ENCODE measurements around the gene ZNF304. TPM values are rescaled to one million over a fixed set of nuclear protein-coding genes. Genes with fewer than 3 reads are reported as not detected.
A peak's percentile ranks its signal among the peaks of the same experiment; 100 is the strongest.

The ZNF304 gene
- 10 to 100 TPM; 10.3 to 10.5 TPM for total RNA-seq

DNA sequence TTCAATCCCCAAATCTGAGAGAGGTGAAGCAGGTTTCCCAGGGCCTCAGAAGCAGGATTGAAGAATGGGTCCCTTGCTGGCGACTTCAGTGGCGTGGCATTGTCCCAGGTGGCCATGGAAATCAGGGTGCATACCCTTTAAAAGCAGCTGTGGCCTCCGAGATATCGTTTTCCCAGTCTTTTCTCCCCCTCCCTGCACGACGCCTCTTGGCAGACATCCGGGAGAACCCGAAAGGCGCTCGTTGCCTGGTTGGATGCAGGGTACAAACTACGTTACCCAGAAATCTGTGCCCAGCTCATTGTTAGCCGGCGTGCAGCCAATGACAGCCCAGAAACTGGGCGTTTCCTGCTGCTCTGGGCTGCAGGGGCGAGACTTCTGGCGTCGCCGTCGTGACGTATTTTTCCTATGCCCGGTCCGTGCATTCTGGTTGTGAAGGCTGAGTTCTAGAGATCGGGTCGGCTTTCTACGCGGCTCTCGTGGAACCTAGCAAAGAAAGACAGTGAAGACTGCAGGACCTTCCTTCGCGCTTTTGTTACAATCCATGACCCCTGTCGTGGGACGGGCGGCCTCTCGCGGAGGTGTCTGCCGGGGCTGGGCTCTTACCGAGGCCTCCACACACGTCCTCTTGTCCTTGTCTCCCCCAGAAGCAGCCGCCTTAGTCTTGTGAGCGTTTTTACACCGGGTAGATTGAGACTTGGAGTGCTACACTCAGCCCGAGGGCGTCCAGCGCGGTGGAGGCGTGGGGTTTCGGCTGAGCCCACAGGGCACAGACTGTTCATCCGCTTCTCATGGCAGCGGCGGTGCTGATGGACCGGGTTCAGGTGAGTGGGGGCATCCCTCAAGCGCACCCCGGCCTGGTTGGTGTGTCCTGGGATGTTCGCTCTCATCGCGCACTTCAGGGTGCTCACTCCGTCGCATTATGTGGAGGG, at the start of gene ZNF304:
Gene ZNF304, plus strand, starts transcription at position 395 of the 929 bp plus-strand sequence. Its CDS starts 394 bp downstream, at position 789.
- Mint-ChIP-seq H3K4me1 (peaks cover 23% of the 10 kb centered on the region), H3K27ac (peak within 1 kb of the TSS; percentile 92), H3K27me3 (no peaks in the 10 kb centered on the region), H3K36me3 (peaks cover 56% of the 10 kb centered on the region), H3K4me3 (peak within 1 kb of the TSS; percentile 87), H3K9me3 (peaks cover 36% of the 10 kb centered on the region)
- DNase-seq, result peak; percentile 86

DNA sequence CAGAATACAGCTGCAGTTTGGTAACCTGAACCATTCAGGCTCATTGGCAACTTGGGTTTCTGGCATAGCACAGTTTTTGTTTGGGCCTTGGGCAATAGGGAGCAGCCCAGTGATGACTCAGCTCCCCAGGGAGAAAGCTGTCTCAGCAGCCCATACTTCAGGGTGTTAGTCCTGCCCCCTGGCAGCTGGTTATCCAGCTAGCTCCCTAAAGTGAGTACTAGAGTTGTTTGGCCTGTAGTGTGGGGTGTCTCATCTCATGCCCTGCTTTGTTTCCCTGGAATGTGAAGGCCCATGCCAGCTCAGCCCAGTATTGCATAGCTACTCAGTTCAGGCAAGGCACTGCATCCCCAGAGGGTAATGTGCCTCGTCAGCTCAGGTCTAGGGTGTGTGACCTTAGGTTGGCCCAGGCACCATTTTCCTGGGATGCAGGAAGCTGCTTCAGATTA, 49.0 kb upstream of the ZNF304 start:
- Mint-ChIP-seq H3K4me3 (no peak overlapping the region), H3K9me3 (peaks cover 27% of the 10 kb centered on the region), H3K36me3 (peaks cover 76% of the 10 kb centered on the region), H3K27ac (no peak overlapping the region), H3K4me1 (peaks cover 10% of the 10 kb centered on the region), H3K27me3 (no peaks in the 10 kb centered on the region)
- no peak for DNase-seq

DNA sequence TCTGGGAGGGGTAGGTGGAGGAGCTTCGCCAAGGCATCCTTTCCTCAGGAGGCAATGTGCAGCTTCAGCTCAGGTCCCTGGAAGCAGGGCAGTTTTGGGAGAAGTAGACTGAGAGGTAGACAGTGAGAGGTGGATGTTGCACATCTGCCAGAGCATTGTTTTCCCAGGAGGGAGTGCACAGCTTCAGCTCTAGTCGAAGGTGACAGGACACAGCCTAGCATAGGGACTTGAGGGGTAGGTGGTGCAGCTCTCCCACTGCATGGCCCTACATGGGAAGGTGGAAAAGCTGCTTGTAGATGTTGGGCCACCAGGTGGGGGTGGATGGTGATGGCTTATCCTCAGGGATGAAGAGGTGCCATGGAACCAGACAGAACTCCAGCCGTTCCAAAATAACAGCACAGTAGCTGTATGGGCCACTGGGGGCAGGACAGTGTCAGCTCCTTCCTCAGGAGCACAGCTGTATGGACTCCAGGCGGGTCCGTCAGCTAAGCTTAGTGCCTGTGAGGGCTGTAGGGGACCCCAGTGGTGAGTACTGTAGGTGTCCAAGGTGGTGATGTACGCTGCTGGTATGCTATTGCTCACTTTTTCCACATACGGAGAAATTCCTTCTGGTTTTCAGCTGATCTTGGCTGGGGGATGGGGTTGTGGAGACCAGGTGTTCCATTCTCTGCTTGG, 48.2 kb upstream of the ZNF304 start:
- DNase-seq, result no peak
- Mint-ChIP-seq H3K27me3 (no peaks in the 10 kb centered on the region), H3K4me3 (no peak overlapping the region), H3K27ac (no peak overlapping the region), H3K4me1 (peaks cover 8% of the 10 kb centered on the region), H3K36me3 (peaks cover 70% of the 10 kb centered on the region), H3K9me3 (peaks cover 21% of the 10 kb centered on the region)

DNA sequence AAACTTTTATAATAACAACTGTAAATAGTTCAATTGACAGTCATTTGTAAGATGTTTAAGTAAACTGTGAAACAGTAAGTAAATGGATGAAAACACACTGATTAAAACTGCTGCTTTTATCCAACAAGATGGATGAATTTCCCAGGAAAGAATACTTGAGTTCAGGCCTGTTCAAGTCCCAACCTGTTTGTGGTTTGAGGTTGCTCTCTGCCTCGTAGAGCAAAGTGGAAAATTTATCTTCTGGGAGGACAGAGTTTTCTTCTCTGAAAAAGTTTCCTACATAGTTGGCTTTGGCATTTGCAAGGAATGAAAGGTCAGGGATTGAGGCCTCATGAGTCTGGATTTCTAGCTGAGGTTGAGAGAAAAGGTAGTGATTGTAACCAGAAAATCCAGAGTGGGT, 46.0 kb upstream of the ZNF304 start:
- Mint-ChIP-seq H3K4me3 (no peak overlapping the region), H3K27ac (no peak overlapping the region), H3K9me3 (peaks cover 23% of the 10 kb centered on the region), H3K36me3 (peaks cover 60% of the 10 kb centered on the region), H3K4me1 (peaks cover 4% of the 10 kb centered on the region), H3K27me3 (no peaks in the 10 kb centered on the region)
- DNase-seq, result no peak

DNA sequence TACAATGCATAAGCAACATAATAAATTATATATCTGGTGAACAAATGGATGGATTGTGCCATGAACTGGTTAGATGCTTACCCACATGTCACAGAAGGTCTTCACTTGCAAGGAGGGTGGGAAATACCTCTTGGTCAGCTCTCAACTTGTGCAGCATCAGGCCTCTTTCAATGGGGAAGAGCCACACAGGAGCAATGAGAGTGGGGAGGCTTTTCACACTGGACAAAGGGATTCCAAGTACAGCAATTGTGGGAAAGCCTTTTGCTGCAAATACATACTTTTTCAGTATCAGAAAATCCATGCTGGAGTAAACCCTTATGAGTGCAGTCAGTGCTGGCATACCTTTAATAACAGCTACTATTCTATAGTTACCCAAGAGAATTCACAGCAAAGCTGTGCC, 42.6 kb upstream of the ZNF304 start:
- DNase-seq, result no peak
- Mint-ChIP-seq H3K36me3 (peaks cover 28% of the 10 kb centered on the region), H3K4me1 (peaks cover 2% of the 10 kb centered on the region), H3K27me3 (no peaks in the 10 kb centered on the region), H3K27ac (no peak overlapping the region), H3K9me3 (peaks cover 22% of the 10 kb centered on the region), H3K4me3 (no peak overlapping the region)

DNA sequence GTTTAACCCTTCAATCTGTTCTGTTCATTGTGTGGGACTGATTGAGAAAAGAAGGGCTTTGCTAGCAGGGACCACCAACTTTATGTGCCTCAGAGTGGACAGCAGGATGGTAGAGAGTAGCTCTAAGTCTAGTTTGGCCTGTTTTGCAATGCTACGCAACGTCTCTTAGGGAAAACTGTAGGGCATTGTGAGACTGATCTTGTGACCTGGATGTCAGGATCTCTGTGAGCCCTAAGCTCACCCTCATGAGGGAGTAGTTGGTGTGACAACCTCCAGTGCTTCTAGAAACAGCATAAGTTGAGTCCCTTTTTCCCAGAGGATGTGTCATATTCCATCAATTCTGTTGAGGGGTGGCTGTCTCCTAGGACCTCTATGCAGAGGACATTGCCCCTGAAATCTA, 40.3 kb upstream of the ZNF304 start:
- Mint-ChIP-seq H3K36me3 (peaks cover 10% of the 10 kb centered on the region), H3K4me1 (peaks cover 2% of the 10 kb centered on the region), H3K27me3 (peaks cover 5% of the 10 kb centered on the region), H3K4me3 (no peak overlapping the region), H3K27ac (no peak overlapping the region), H3K9me3 (peaks cover 33% of the 10 kb centered on the region)
- DNase-seq, result no peak

DNA sequence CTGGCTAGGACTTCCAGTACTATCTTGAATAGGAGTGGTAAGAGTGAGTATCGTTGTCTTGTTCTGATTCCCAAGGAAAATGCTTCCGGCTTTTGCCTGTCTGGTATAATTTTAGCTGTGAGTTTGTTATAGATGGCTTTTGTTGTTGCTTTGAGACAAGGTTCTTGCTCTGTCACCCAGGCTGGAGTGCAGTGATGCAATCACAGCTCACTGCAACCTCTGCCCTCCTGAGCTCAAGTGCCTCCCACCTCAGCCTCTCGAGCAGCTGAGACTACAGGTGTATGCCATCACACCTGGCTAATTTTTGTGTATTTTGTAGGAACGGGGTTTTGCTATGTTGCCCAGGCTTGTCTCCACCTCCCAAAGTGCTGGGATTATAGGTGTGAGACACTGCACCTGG, 36.9 kb upstream of the ZNF304 start:
- peaks cover 2% of the 10 kb centered on the region for H3K4me1 Mint-ChIP-seq
- H3K27me3 Mint-ChIP-seq, result peaks cover 22% of the 10 kb centered on the region
- peaks cover 31% of the 10 kb centered on the region for H3K9me3 Mint-ChIP-seq
- peaks cover 11% of the 10 kb centered on the region for H3K36me3 Mint-ChIP-seq
- no peak for DNase-seq
- no peak overlapping the region for H3K4me3 Mint-ChIP-seq
- no peak overlapping the region for H3K27ac Mint-ChIP-seq

DNA sequence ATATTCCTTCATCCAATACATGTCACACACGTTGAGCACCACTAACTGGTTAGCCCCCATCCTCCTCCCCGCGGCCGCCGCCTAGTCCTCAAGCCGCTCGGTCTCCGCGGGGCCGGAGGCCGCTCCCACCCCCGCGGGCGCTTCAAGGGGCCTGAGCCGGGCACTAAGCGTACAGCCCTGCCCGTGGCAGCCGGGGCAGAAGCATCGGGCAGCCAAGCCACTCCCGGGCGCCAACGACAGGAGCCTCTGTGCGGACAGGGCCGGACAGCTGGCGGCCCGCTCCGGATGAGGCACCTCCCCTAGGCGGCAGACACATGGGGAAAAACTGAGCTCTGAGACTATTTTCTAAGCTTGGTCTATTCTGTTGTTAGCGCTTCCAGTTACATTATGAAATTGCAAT, 33.6 kb upstream of the ZNF304 start:
- H3K9me3 Mint-ChIP-seq, result peaks cover 26% of the 10 kb centered on the region
- no peak overlapping the region for H3K27ac Mint-ChIP-seq
- no peak overlapping the region for H3K4me3 Mint-ChIP-seq
- H3K4me1 Mint-ChIP-seq, result peaks cover 19% of the 10 kb centered on the region
- DNase-seq, result no peak
- H3K27me3 Mint-ChIP-seq, result peaks cover 22% of the 10 kb centered on the region
- H3K36me3 Mint-ChIP-seq, result peaks cover 22% of the 10 kb centered on the region

DNA sequence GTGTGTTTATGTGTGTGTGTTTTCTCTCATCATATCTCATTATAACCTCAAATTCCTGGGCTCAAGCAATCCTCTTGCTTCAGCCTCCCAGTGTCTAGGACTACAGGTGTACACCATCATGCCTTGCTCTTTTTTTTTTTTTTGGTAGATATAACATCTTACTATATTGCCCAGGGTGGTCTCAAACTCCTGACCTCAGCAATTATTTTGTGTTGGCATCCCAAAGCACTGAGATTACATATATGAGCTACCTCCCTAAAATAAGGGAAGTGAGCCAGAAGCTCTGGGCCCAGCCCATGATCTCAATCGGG, 31.2 kb upstream of the ZNF304 start:
- Mint-ChIP-seq H3K36me3 (peaks cover 46% of the 10 kb centered on the region), H3K9me3 (peaks cover 28% of the 10 kb centered on the region), H3K4me1 (peaks cover 23% of the 10 kb centered on the region), H3K4me3 (peak overlapping the region; percentile 86), H3K27me3 (peaks cover 22% of the 10 kb centered on the region), H3K27ac (peak overlapping the region; percentile 95)
- no peak for DNase-seq

DNA sequence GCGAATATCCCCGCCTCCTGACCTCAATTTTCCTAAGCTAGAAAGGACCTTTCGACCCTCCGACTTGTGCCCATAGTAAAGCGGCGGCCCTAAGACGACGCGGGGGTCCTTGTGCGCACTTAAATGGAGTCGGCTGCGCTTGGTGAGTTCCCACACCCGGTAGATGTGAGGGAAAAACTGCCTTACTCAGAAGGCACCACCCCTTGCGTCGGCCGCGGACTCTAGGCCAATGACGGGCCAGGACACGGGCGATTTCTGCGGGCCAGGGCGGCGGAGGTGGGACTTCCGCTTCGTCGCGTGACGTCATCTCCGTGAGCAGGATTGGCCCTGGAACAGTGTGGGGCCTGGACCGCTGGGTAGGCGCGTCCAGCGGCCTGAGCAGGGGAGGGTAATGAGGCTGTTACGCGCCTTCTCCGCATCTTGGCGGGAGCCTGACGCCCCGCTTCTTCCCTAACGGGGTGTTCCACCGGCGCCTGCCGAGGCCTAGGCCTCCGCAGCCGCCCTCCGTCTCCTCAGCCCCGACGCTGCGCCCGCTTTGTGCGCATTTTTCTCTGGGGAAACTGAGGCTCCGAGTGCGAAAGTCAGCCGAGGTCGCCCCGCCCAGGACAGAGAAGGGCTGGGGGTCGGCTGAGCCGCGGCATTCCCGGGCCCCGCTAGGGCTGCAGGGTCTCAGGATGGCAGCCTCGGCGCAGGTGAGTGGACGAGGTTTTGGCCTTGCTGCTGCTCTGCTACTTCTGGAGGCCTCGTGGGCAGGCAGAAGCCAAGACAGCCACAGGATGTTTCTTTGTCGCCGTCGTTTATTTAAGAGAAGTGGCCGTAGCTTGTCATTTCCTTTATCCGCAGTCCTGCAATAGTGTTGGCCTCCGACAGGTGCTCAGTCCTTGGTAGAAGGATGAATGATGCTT, 30.6 kb upstream of the ZNF304 start, which contains the start of gene ZNF543:
Gene ZNF543, plus strand, starts transcription at position 293 of the 905 bp plus-strand sequence. Its CDS starts 382 bp downstream, at position 675.
- H3K9me3 Mint-ChIP-seq, result peaks cover 24% of the 10 kb centered on the region
- peaks cover 52% of the 10 kb centered on the region for H3K36me3 Mint-ChIP-seq
- peaks cover 19% of the 10 kb centered on the region for H3K27me3 Mint-ChIP-seq
- H3K4me1 Mint-ChIP-seq, result peaks cover 23% of the 10 kb centered on the region
- H3K27ac Mint-ChIP-seq, result peak within 1 kb of the TSS; percentile 95
- DNase-seq, result peak; percentile 94
- peak within 1 kb of the TSS; percentile 86 for H3K4me3 Mint-ChIP-seq

DNA sequence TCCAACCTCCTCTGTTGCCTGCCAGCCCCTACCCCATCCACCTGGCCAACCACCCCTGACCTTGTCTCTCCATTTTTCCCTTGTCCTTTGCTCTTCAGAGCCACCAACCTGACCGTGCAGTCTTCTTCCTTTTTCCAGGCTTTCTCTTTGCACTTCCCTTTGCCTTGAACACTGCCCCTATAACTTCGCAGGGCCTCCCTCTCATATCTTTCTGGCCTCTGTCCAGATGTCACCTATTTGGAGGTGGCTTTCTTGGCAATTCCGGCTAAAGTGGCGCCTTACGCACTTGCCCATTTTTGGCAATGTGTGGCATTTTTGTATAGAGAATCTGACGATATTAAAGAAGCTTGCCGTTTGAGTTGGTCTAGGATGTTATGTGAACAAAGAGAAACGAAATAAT, 30.0 kb upstream of the ZNF304 start:
- peak overlapping the region; percentile 95 for H3K27ac Mint-ChIP-seq
- H3K4me3 Mint-ChIP-seq, result peak overlapping the region; percentile 86
- no peak for DNase-seq
- H3K4me1 Mint-ChIP-seq, result peaks cover 23% of the 10 kb centered on the region
- peaks cover 22% of the 10 kb centered on the region for H3K9me3 Mint-ChIP-seq
- peaks cover 57% of the 10 kb centered on the region for H3K36me3 Mint-ChIP-seq
- peaks cover 14% of the 10 kb centered on the region for H3K27me3 Mint-ChIP-seq

DNA sequence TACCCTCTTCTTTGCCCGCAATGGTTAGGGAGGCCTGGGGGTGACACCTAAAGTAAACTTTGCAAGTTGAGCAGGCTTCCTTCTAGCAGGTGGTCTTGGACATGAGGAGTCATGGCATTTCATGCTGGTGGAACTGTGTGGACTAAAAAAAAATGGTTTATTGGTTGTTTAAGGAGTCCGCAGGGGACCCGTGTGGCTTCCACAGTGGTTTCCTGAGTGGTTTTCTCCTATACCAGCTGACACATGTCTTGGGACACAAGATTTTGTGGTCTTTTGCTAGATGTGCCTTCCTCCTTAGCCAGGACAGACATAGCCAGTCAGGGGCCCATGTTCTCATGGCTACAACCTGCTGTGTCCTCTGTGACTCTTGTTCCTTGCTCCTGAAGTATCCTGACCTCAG, 29.3 kb upstream of the ZNF304 start:
- Mint-ChIP-seq H3K27me3 (peaks cover 11% of the 10 kb centered on the region), H3K9me3 (peaks cover 23% of the 10 kb centered on the region), H3K36me3 (peaks cover 61% of the 10 kb centered on the region), H3K4me1 (peaks cover 23% of the 10 kb centered on the region), H3K4me3 (peak overlapping the region; percentile 86), H3K27ac (peak overlapping the region; percentile 63)
- no peak for DNase-seq

DNA sequence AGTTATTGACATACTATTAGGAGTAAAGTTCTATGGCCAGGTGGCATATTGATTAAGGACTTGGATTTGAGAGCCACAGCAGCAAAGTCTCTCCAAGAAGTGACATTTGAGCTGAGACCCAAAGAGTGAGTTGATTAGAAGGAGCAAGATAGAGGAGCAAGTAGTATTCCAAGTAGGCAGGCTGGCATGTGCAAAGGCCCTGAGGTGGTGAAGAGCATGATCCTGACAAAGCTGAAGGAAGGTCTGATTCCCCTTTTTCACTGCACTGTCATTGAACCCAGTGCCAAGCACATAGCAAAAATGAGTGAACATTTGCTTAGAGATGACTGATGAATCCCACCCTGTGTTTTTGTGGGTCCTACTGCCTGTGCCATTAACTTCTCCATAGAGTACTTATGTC, 26.1 kb upstream of the ZNF304 start:
- no peak for DNase-seq
- Mint-ChIP-seq H3K9me3 (peaks cover 48% of the 10 kb centered on the region), H3K27me3 (no peaks in the 10 kb centered on the region), H3K36me3 (peaks cover 91% of the 10 kb centered on the region), H3K4me3 (no peak overlapping the region), H3K27ac (no peak overlapping the region), H3K4me1 (peaks cover 17% of the 10 kb centered on the region)

DNA sequence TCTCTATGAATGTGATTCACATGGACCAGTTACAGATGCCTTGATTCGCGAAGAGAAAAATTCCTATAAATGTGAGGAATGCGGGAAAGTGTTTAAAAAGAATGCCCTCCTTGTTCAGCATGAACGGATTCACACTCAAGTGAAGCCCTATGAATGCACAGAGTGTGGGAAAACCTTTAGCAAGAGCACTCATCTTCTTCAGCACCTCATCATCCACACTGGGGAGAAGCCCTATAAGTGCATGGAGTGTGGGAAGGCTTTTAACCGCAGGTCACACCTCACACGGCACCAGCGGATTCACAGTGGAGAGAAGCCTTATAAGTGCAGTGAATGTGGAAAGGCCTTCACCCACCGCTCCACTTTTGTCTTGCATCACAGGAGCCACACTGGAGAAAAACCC, 23.1 kb upstream of the ZNF304 start:
- H3K27ac Mint-ChIP-seq, result no peak overlapping the region
- H3K9me3 Mint-ChIP-seq, result peaks cover 49% of the 10 kb centered on the region
- H3K27me3 Mint-ChIP-seq, result no peaks in the 10 kb centered on the region

More for the DNA sequence above, 23.1 kb upstream of the ZNF304 start:
- Mint-ChIP-seq H3K36me3 (peaks cover 94% of the 10 kb centered on the region), H3K4me1 (no peaks in the 10 kb centered on the region), H3K4me3 (no peak overlapping the region)
- DNase-seq, result no peak
